DMS 273 treated with DMSO at 0.1 percent for 48 hours (cell line): ENCODE data around the gene RAPGEF4.

Source experiments
- DNase-seq: peaks from one replicate; lab custom pipeline; 2025; lab: John Stamatoyannopoulos, UW

Gene RAPGEF4

GRCh38 chr2:172905937-172906811 lies 170.5 kb downstream of the RAPGEF4 start:
- no peak for DNase-seq

GRCh38 chr2:172908275-172908674 lies 172.6 kb downstream of the RAPGEF4 start:
- no peak for DNase-seq

- no peak for DNase-seq
Observed at GRCh38 chr2:172909454-172909853, 173.8 kb downstream of the RAPGEF4 start.

GRCh38 chr2:172912266-172912665 lies 176.6 kb downstream of the RAPGEF4 start:
- DNase-seq: no peak

- no peak for DNase-seq
Observed at GRCh38 chr2:172914341-172915008, 178.8 kb downstream of the RAPGEF4 start.

- no peak for DNase-seq
Observed at GRCh38 chr2:172917716-172918115, 182.1 kb downstream of the RAPGEF4 start.

GRCh38 chr2:172919732-172920131 lies 184.1 kb downstream of the RAPGEF4 start:
- DNase-seq: no peak

- no peak for DNase-seq
Observed at GRCh38 chr2:172921532-172922236, 186.0 kb downstream of the RAPGEF4 start.

GRCh38 chr2:172922306-172922705 lies 186.7 kb downstream of the RAPGEF4 start:
- DNase-seq: no peak

GRCh38 chr2:172922815-172923214 lies 187.2 kb downstream of the RAPGEF4 start:
- DNase-seq: no peak

GRCh38 chr2:172924097-172924660 lies 188.5 kb downstream of the RAPGEF4 start:
- no peak for DNase-seq

- no peak for DNase-seq
Observed at GRCh38 chr2:172925600-172925999, 190.0 kb downstream of the RAPGEF4 start.

GRCh38 chr2:172926785-172927640 lies 191.4 kb downstream of the RAPGEF4 start:
- DNase-seq: no peak

GRCh38 chr2:172927641-172928357 lies 192.2 kb downstream of the RAPGEF4 start:
- no peak for DNase-seq

GRCh38 chr2:172928756-172929155 lies 193.1 kb downstream of the RAPGEF4 start:
- DNase-seq: no peak

GRCh38 chr2:172929644-172930043 lies 194.0 kb downstream of the RAPGEF4 start:
- DNase-seq: no peak

- DNase-seq: no peak
Observed at GRCh38 chr2:172930871-172931255, 195.2 kb downstream of the RAPGEF4 start.

GRCh38 chr2:172931256-172931894 lies 195.7 kb downstream of the RAPGEF4 start:
- DNase-seq: peak; percentile 7

- DNase-seq: no peak
Observed at GRCh38 chr2:172931918-172932520, 196.4 kb downstream of the RAPGEF4 start.
